Nephron (organoid): ENCODE measurements around the gene EIF4G1.
A peak's percentile ranks its signal among the peaks of the same experiment; 100 is the strongest.

Experiments used
- H3K27ac Mint-ChIP-seq, 3 experiments: 2 replicates each; pipeline ENCODE4 v1.8.0; 2020; ENCODE audit warnings: mixed read lengths in 3 of 3, mild to moderate bottlenecking in 2 of 3, moderate library complexity in 1 of 3
- H3K27me3 Mint-ChIP-seq: 2 replicates; pipeline ENCODE4 v1.8.0; 2021; ENCODE audit warnings: low read depth, mild to moderate bottlenecking, moderate library complexity, mixed read lengths
- H3K36me3 Mint-ChIP-seq: 2 replicates; pipeline ENCODE4 v1.8.0; 2020; ENCODE audit warnings: low read depth, mixed read lengths
- H3K4me1 Mint-ChIP-seq: 2 replicates; pipeline ENCODE4 v1.8.0; 2020; ENCODE audit warnings: mixed read lengths
- H3K4me3 Mint-ChIP-seq, 3 experiments: 2 replicates each; pipeline ENCODE4 v1.8.0; 2020; ENCODE audit warnings: mild to moderate bottlenecking in 3 of 3, mixed read lengths in 3 of 3, moderate library complexity in 2 of 3
- H3K9me3 Mint-ChIP-seq: 2 replicates; pipeline ENCODE4 v1.8.0; 2020; ENCODE audit warnings: mixed read lengths
- TF ChIP-seq, protein P1 (sequence below), 3 experiments: fragments of 200-600 bp; sonication (generic); IDR thresholded peaks; one replicate each; pipeline ENCODE4 v1.5.0; 2021; ENCODE audit warnings: antibody characterized with exemption in 3 of 3; ENCODE audit not compliant: unreplicated experiment in 3 of 3

Gene EIF4G1

DNA sequence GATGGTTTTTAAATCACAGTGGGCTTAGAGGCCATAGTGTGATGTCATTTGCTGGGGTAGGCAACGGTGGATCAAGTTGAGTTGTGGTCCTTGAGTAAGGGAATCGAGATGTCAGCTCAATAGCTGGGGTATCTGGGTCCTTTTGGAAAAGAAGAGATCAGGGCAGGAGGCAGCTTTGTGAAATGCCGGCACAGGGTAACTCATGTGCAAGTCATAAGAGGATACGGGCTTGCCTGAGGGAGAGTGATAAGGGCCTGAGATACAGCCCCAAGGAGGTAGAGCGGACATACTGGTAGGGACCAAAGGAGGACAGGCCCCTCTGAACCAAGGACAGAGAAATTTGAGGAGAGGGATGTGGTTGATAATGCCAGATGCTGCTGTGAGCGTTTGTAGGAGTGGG lies 18.8 kb downstream of the EIF4G1 start:
- H3K4me1 Mint-ChIP-seq = peaks cover 17% of the 10 kb centered on the region
- peaks cover 51% of the 10 kb centered on the region for H3K36me3 Mint-ChIP-seq
- peaks cover 3% of the 10 kb centered on the region for H3K27me3 Mint-ChIP-seq
- TF ChIP-seq, protein P1, sequence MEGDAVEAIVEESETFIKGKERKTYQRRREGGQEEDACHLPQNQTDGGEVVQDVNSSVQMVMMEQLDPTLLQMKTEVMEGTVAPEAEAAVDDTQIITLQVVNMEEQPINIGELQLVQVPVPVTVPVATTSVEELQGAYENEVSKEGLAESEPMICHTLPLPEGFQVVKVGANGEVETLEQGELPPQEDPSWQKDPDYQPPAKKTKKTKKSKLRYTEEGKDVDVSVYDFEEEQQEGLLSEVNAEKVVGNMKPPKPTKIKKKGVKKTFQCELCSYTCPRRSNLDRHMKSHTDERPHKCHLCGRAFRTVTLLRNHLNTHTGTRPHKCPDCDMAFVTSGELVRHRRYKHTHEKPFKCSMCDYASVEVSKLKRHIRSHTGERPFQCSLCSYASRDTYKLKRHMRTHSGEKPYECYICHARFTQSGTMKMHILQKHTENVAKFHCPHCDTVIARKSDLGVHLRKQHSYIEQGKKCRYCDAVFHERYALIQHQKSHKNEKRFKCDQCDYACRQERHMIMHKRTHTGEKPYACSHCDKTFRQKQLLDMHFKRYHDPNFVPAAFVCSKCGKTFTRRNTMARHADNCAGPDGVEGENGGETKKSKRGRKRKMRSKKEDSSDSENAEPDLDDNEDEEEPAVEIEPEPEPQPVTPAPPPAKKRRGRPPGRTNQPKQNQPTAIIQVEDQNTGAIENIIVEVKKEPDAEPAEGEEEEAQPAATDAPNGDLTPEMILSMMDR (IDR thresholded peaks at IDR 0.05; ENCODE audit: unreplicated experiment in 3 of 3) = no peak
- H3K27ac Mint-ChIP-seq = peak overlapping the region in 2 of 3 experiments; percentile 13 to 15
- no peaks in the 10 kb centered on the region for H3K9me3 Mint-ChIP-seq
- H3K4me3 Mint-ChIP-seq = peak overlapping the region; percentile 30 to 59 (median 43)

DNA sequence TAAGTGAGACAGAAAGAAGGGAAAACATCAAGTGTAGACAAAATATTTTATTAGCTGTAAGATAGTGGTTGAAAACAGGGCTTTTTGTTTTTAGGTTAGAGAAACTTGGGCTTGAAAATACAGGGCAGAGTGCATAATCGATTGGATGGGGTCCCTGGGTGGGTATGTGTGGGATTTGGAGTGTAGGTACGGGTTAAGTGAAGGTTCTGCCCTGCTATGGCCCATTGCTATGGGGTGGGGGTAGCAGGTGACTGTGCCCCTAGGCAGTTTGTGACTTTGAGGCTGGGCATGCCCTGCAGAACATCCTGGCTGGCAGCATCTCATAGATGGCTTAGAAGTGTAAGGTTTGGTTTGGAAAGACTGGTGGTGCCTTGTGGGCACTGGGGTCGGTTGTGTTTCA lies 19.3 kb downstream of the EIF4G1 start:
- Mint-ChIP-seq H3K9me3 (no peaks in the 10 kb centered on the region), H3K27me3 (peaks cover 3% of the 10 kb centered on the region), H3K4me1 (peaks cover 22% of the 10 kb centered on the region), H3K4me3 (peak overlapping the region; percentile 43 to 63 (median 59)), H3K27ac (peak overlapping the region; percentile 13 to 40 (median 15)), H3K36me3 (peaks cover 46% of the 10 kb centered on the region)
- TF ChIP-seq, protein P1 (IDR thresholded peaks at IDR 0.05; ENCODE audit: unreplicated experiment in 3 of 3) = no peak

DNA sequence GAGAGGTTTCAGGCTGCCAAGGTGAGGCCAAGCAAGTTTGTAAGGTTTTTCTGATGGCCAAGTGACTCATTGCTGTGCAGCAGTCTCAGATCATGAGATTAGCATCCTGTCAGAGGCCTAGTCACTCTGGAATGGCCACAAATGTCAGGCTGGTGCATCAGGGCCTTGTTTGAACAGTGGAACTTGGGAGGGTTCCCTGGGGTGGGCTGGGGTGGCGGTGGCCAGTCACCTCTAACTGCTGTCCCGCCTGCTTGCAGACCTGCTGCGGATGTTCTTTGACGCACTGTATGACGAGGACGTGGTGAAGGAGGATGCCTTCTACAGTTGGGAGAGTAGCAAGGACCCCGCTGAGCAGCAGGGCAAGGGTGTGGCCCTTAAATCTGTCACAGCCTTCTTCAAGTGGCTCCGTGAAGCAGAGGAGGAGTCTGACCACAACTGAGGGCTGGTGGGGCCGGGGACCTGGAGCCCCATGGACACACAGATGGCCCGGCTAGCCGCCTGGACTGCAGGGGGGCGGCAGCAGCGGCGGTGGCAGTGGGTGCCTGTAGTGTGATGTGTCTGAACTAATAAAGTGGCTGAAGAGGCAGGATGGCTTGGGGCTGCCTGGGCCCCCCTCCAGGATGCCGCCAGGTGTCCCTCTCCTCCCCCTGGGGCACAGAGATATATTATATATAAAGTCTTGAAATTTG lies 20.2 kb downstream of the EIF4G1 start:
- Mint-ChIP-seq H3K27me3 (peaks cover 3% of the 10 kb centered on the region), H3K4me3 (peak overlapping the region; percentile 59 to 64 (median 63)), H3K27ac (peak overlapping the region; percentile 4 to 40 (median 15)), H3K36me3 (peaks cover 37% of the 10 kb centered on the region), H3K4me1 (peaks cover 27% of the 10 kb centered on the region), H3K9me3 (no peaks in the 10 kb centered on the region)
- TF ChIP-seq, protein P1 (IDR thresholded peaks at IDR 0.05; ENCODE audit: unreplicated experiment in 3 of 3) = no peak

DNA sequence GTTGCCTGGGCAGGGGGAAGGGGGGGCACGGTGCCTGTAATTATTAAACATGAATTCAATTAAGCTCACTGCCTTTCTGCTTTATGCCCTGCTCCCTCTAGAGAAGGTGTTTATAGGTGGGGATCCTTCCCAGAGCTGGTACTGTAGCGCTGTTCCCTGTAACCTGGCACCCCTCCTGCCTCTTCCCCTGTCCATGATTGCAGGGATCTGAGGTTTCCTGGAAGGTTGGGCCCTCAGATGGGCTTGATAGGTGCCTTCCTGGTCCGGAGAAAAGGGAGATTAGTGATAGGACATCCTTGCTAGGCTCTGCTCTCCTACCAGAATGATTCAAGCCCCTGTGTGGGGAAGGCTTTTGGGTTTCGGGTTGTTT lies 20.9 kb downstream of the EIF4G1 start:
- no peaks in the 10 kb centered on the region for H3K9me3 Mint-ChIP-seq
- peak overlapping the region; percentile 78 to 89 (median 88) for H3K27ac Mint-ChIP-seq
- H3K36me3 Mint-ChIP-seq = peaks cover 33% of the 10 kb centered on the region
- peak overlapping the region; percentile 91 to 94 (median 93) for H3K4me3 Mint-ChIP-seq
- TF ChIP-seq, protein P1 (IDR thresholded peaks at IDR 0.05; ENCODE audit: unreplicated experiment in 3 of 3) = no peak
- peaks cover 27% of the 10 kb centered on the region for H3K4me1 Mint-ChIP-seq
- peaks cover 3% of the 10 kb centered on the region for H3K27me3 Mint-ChIP-seq

DNA sequence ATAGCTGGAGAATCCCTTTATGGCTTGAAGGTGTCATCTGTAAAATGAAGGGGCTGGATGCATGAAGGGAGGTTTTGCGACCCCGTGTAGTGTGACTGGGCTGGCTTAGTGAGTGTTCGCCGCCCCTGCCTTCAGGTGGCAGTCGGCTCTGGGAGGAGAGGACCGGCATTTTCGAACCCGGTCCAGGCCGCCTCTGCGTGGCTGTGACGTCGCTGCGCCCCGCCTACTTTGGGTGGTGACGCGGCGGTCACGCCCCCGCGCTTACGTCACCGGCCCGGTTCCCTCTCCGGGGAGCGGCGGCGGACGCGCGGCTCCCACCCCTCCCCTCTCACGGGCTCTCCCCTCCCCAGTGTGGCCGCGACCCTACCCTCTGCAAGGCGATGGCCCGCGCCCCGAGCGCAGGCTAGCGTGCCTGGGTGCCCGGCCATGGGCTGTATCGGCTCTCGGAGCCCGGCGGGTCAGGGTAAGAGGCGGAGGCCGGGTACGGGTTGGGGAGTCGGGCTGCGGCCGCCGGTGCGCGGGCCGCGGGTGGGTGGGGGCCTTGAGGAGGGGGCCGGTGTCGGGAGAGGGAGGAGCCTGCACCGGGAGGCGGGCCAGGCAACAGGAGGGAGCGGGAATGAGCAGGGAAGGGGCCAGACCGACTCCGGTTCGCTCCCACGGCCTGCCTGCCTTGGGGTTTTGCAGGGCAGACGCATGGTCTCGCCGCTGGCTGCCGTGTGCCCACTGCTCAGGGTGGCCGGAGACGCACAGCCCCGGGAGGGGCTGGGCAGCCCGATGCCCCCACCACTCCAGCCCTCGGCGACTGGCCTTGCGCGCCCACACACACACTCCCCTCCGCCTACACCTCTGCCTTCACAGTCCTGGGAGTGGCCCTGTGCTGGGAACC lies 21.5 kb downstream of the EIF4G1 start:
- H3K4me1 Mint-ChIP-seq = peaks cover 27% of the 10 kb centered on the region
- peak overlapping the region; percentile 89 to 96 (median 90) for H3K27ac Mint-ChIP-seq
- H3K9me3 Mint-ChIP-seq = no peaks in the 10 kb centered on the region
- peaks cover 34% of the 10 kb centered on the region for H3K36me3 Mint-ChIP-seq
- H3K27me3 Mint-ChIP-seq = peaks cover 3% of the 10 kb centered on the region
- TF ChIP-seq, protein P1 (IDR thresholded peaks at IDR 0.05; ENCODE audit: unreplicated experiment in 3 of 3) = no peak
- H3K4me3 Mint-ChIP-seq = peak overlapping the region; percentile 91 to 94 (median 93)
